GM11168 (cell line): ENCODE data around the gene GJA10.

Experiments used
- in situ Hi-C: fragments of 300-500 bp; cut with MboI; formaldehyde crosslinking; loops from one replicate; pipeline ENCODE4 v1.12.0; 2022; ENCODE audit warnings: low sequenced_read_pairs; ENCODE audit not compliant: unreplicated experiment

The GJA10 gene

GRCh38 chr6:89941763-89942497 lies 47.7 kb downstream of the GJA10 start:
- in situ Hi-C loops = loop anchor here (5.0 to 25.0 kb wide), 2 partner anchors 445 to 530 kb away; no protein-coding TSS in a partner anchor

- in situ Hi-C loops = loop anchor here (5.0 to 25.0 kb wide), 2 partner anchors 445 to 530 kb away; no protein-coding TSS in a partner anchor
Observed at GRCh38 chr6:89942601-89943000, 48.3 kb downstream of the GJA10 start.

- in situ Hi-C loops = loop anchor here (5.0 to 25.0 kb wide), 2 partner anchors 443 to 528 kb away; no protein-coding TSS in a partner anchor
Observed at GRCh38 chr6:89944181-89944755, 50.0 kb downstream of the GJA10 start.

GRCh38 chr6:89944826-89945407 lies 50.6 kb downstream of the GJA10 start:
- in situ Hi-C loops = loop anchor here (5.0 to 25.0 kb wide), 2 partner anchors 442 to 527 kb away; no protein-coding TSS in a partner anchor
